ENCODE data around the gene ALKBH1.
"Not testable (repeated sequence)": the region's sequence is repeated elsewhere in the genome, so short reads cannot be mapped to it uniquely, and the experiment has no call there.

ALKBH1 gene

GRCh38 chr14:77673193-77673592 is 34.6 kb downstream of the ALKBH1 start:
- no peak for DNase-seq

- peak; percentile 23 to 67 (median 46) for DNase-seq
These were observed 40.5 kb downstream of the ALKBH1 start for GRCh38 chr14:77667331-77667730.

- no peak for DNase-seq
These were observed 44.5 kb downstream of the ALKBH1 start for GRCh38 chr14:77663293-77663692.

- not testable (repeated sequence) for DNase-seq
These were observed 46.3 kb downstream of the ALKBH1 start for GRCh38 chr14:77661562-77661961.

GRCh38 chr14:77660754-77661153 is 47.1 kb downstream of the ALKBH1 start:
- DNase-seq: no peak

GRCh38 chr14:77659831-77660230 is 48.0 kb downstream of the ALKBH1 start:
- DNase-seq: peak; percentile 40 to 94 (median 72)

GRCh38 chr14:77657280-77657679 is 50.5 kb downstream of the ALKBH1 start:
- peak; percentile 71 to 87 (median 72) for DNase-seq

- peak in 1 of 4 experiments; percentile 16 for DNase-seq
These were observed 53.8 kb downstream of the ALKBH1 start for GRCh38 chr14:77654001-77654441.

- DNase-seq: no peak
These were observed 58.5 kb downstream of the ALKBH1 start for GRCh38 chr14:77649326-77649725.

GRCh38 chr14:77648520-77649200 is 59.2 kb downstream of the ALKBH1 start:
- no peak for DNase-seq

GRCh38 chr14:77647853-77648252 is 60.0 kb downstream of the ALKBH1 start:
- no peak for DNase-seq

- no peak for DNase-seq
These were observed 60.9 kb downstream of the ALKBH1 start for GRCh38 chr14:77646907-77647306.

GRCh38 chr14:77645520-77646230 is 62.1 kb downstream of the ALKBH1 start:
- DNase-seq: no peak

- no peak for DNase-seq
These were observed 65.4 kb downstream of the ALKBH1 start for GRCh38 chr14:77642407-77642806.

- DNase-seq: peak; percentile 66 to 87 (median 82)
These were observed 66.1 kb downstream of the ALKBH1 start for GRCh38 chr14:77641534-77642341.

- peak; percentile 23 to 62 (median 38) for DNase-seq
These were observed 66.9 kb downstream of the ALKBH1 start for GRCh38 chr14:77640756-77641533.

- peak; percentile 44 to 73 (median 62) for DNase-seq
These were observed 69.1 kb downstream of the ALKBH1 start for GRCh38 chr14:77638771-77639171.

GRCh38 chr14:77635869-77636268 is 72.0 kb downstream of the ALKBH1 start:
- DNase-seq: not testable (repeated sequence)

GRCh38 chr14:77635466-77635865 is 72.4 kb downstream of the ALKBH1 start:
- not testable (repeated sequence) for DNase-seq

GRCh38 chr14:77630111-77630510 is 77.7 kb downstream of the ALKBH1 start:
- DNase-seq: no peak

GRCh38 chr14:77625360-77625759 is 82.5 kb downstream of the ALKBH1 start:
- no peak for DNase-seq

- peak; percentile 8 to 35 (median 18) for DNase-seq
These were observed 84.6 kb downstream of the ALKBH1 start for GRCh38 chr14:77623201-77623600.

Measured in suppressor macrophage (primary cell).